ENCODE measurements around the gene GRIP2. TPM values are rescaled to one million over a fixed set of nuclear protein-coding genes. Genes with fewer than 3 reads are reported as not detected.
A peak's percentile ranks its signal among the peaks of the same experiment; 100 is the strongest.

GRIP2 gene
- total RNA-seq, 1 donor from 2014 or later, result not detected

- DNase-seq (ENCODE audit: low read depth), result no peak
- H3K4me3 ChIP-seq (ENCODE audit: low read depth, low read length), result no peak overlapping the region
- TF ChIP-seq CTCF (conservative IDR thresholded peaks at IDR 0.05; ENCODE audit: low read depth, low read length), result no peak
Observed at GRCh38 chr3:14511623-14512280, 28.4 kb downstream of the GRIP2 start.

GRCh38 chr3:14510838-14511622 lies 29.1 kb downstream of the GRIP2 start:
- H3K4me3 ChIP-seq (ENCODE audit: low read depth, low read length), result no peak overlapping the region
- no peak for DNase-seq (ENCODE audit: low read depth)
- TF ChIP-seq CTCF (conservative IDR thresholded peaks at IDR 0.05; ENCODE audit: low read depth, low read length), result no peak

GRCh38 chr3:14509796-14510100 lies 30.4 kb downstream of the GRIP2 start:
- DNase-seq (ENCODE audit: low read depth), result no peak
- TF ChIP-seq CTCF (conservative IDR thresholded peaks at IDR 0.05; ENCODE audit: low read depth, low read length), result no peak
- no peak overlapping the region for H3K4me3 ChIP-seq (ENCODE audit: low read depth, low read length)

- no peak overlapping the region for H3K4me3 ChIP-seq (ENCODE audit: low read depth, low read length)
- TF ChIP-seq CTCF (conservative IDR thresholded peaks at IDR 0.05; ENCODE audit: low read depth, low read length), result peak; percentile 73
- DNase-seq (ENCODE audit: low read depth), result no peak
Observed at GRCh38 chr3:14508966-14509795, 31.0 kb downstream of the GRIP2 start.

- DNase-seq (ENCODE audit: low read depth), result no peak
- no peak for TF ChIP-seq CTCF (conservative IDR thresholded peaks at IDR 0.05; ENCODE audit: low read depth, low read length)
- no peak overlapping the region for H3K4me3 ChIP-seq (ENCODE audit: low read depth, low read length)
Observed at GRCh38 chr3:14508505-14508819, 31.7 kb downstream of the GRIP2 start.

GRCh38 chr3:14507757-14508504 lies 32.2 kb downstream of the GRIP2 start:
- TF ChIP-seq CTCF (conservative IDR thresholded peaks at IDR 0.05; ENCODE audit: low read depth, low read length), result no peak
- DNase-seq (ENCODE audit: low read depth), result no peak

More at GRCh38 chr3:14507757-14508504, 32.2 kb downstream of the GRIP2 start:
- H3K4me3 ChIP-seq (ENCODE audit: low read depth, low read length), result no peak overlapping the region

All from epithelial cell of proximal tubule (primary cell).